Muscle layer of duodenum (tissue), 2 donors: ENCODE data around the gene PEX12.

Experiments used
- H3K27ac ChIP-seq: one replicate; pipeline ENCODE4 v1.7.0; 2013; ENCODE audit warnings: mild to moderate bottlenecking, low read length
- H3K27me3 ChIP-seq: one replicate; pipeline ENCODE4 v1.7.0; 2013; ENCODE audit warnings: low read depth, mild to moderate bottlenecking, control low read depth, low read length
- H3K36me3 ChIP-seq, 2 donors: one replicate each; pipeline ENCODE4 v1.7.0; 2013; ENCODE audit warnings: low read length in 2 of 2, control low read depth in 1 of 2, mild to moderate bottlenecking in 1 of 2; ENCODE audit not compliant: insufficient read depth in 2 of 2, control insufficient read depth in 1 of 2
- H3K4me1 ChIP-seq, 2 donors: one replicate each; pipeline ENCODE4 v1.7.0; 2013; ENCODE audit warnings: low read length in 2 of 2, mild to moderate bottlenecking in 2 of 2, control low read depth in 1 of 2, moderate library complexity in 1 of 2; ENCODE audit not compliant: insufficient read depth in 2 of 2, control insufficient read depth in 1 of 2
- H3K4me3 ChIP-seq, 2 donors: one replicate each; pipeline ENCODE4 v1.7.0; 2013; ENCODE audit warnings: low read length in 2 of 2, low read depth in 1 of 2, mild to moderate bottlenecking in 1 of 2
- H3K9me3 ChIP-seq, 2 donors: one replicate each; pipeline ENCODE4 v1.7.0; 2013; ENCODE audit warnings: low read length in 2 of 2, control low read depth in 1 of 2, mild to moderate bottlenecking in 1 of 2; ENCODE audit not compliant: control insufficient read depth in 1 of 2
- donor health status: healthy.

PEX12 gene

GRCh38 chr17:35605678-35606077 is 27.3 kb upstream of the PEX12 start:
- no peak overlapping the region for H3K4me3 ChIP-seq
- H3K4me1 ChIP-seq: no peaks in the 10 kb centered on the region
- no peak overlapping the region for H3K27ac ChIP-seq
- H3K9me3 ChIP-seq: no peaks in the 10 kb centered on the region
- H3K36me3 ChIP-seq: peaks cover 26 to 52% of the 10 kb centered on the region in 2 donors
- no peaks in the 10 kb centered on the region for H3K27me3 ChIP-seq

- Histone ChIP-seq H3K27ac (no peak overlapping the region), H3K4me1 (no peaks in the 10 kb centered on the region), H3K27me3 (no peaks in the 10 kb centered on the region), H3K36me3 (peaks cover 32 to 52% of the 10 kb centered on the region in 2 donors), H3K4me3 (no peak overlapping the region), H3K9me3 (no peaks in the 10 kb centered on the region)
Observed at GRCh38 chr17:35603674-35604073, 25.3 kb upstream of the PEX12 start.

GRCh38 chr17:35597604-35598003 is 19.2 kb upstream of the PEX12 start:
- H3K4me1 ChIP-seq: no peaks in the 10 kb centered on the region
- H3K27ac ChIP-seq: no peak overlapping the region
- H3K27me3 ChIP-seq: no peaks in the 10 kb centered on the region
- peaks cover 34 to 49% of the 10 kb centered on the region in 2 donors for H3K36me3 ChIP-seq
- H3K9me3 ChIP-seq: no peaks in the 10 kb centered on the region
- H3K4me3 ChIP-seq: no peak overlapping the region

- no peak overlapping the region for H3K4me3 ChIP-seq
- no peaks in the 10 kb centered on the region for H3K9me3 ChIP-seq
- H3K27me3 ChIP-seq: no peaks in the 10 kb centered on the region
- H3K36me3 ChIP-seq: peaks cover 33 to 45% of the 10 kb centered on the region in 2 donors
- peaks cover 0 to under 1% of the 10 kb centered on the region in 2 donors for H3K4me1 ChIP-seq
- H3K27ac ChIP-seq: no peak overlapping the region
Observed at GRCh38 chr17:35596530-35597233, 18.3 kb upstream of the PEX12 start.

GRCh38 chr17:35596072-35596471 is 17.7 kb upstream of the PEX12 start:
- Histone ChIP-seq H3K36me3 (peaks cover 33 to 39% of the 10 kb centered on the region in 2 donors), H3K27me3 (no peaks in the 10 kb centered on the region), H3K4me1 (peaks cover 0 to 6% of the 10 kb centered on the region in 2 donors), H3K27ac (no peak overlapping the region), H3K9me3 (no peaks in the 10 kb centered on the region), H3K4me3 (no peak overlapping the region)

- no peaks in the 10 kb centered on the region for H3K27me3 ChIP-seq
- peaks cover 16 to 23% of the 10 kb centered on the region in 2 donors for H3K4me1 ChIP-seq
- peak overlapping the region; percentile 99 for H3K27ac ChIP-seq
- H3K4me3 ChIP-seq: peak overlapping the region; percentile 91 to 99
- no peaks in the 10 kb centered on the region for H3K9me3 ChIP-seq
- H3K36me3 ChIP-seq: no peaks in the 10 kb centered on the region
Observed at GRCh38 chr17:35588196-35588920, 10.0 kb upstream of the PEX12 start.

- Histone ChIP-seq H3K27ac (peak within 1 kb of the TSS; percentile 99), H3K4me3 (peak within 1 kb of the TSS; percentile 91 to 99), H3K9me3 (no peaks in the 10 kb centered on the region), H3K36me3 (no peaks in the 10 kb centered on the region), H3K4me1 (peaks cover 16 to 23% of the 10 kb centered on the region in 2 donors), H3K27me3 (no peaks in the 10 kb centered on the region)
Observed at GRCh38 chr17:35587074-35587961, 8.9 kb upstream of the PEX12 start, which contains the start of gene AP2B1. TSS of gene AP2B1 (plus strand) at chr17:35587322. CDS start at chr17:35594031, 6,709 bp downstream.

GRCh38 chr17:35586569-35587073 is 8.2 kb upstream of the PEX12 start:
- peak overlapping the region; percentile 91 to 99 for H3K4me3 ChIP-seq

GRCh38 chr17:35584061-35584460 is 5.7 kb upstream of the PEX12 start:
- Histone ChIP-seq H3K27me3 (no peaks in the 10 kb centered on the region), H3K27ac (no peak overlapping the region), H3K9me3 (no peaks in the 10 kb centered on the region), H3K4me1 (peaks cover 13 to 14% of the 10 kb centered on the region in 2 donors), H3K4me3 (no peak overlapping the region), H3K36me3 (no peaks in the 10 kb centered on the region)

More at GRCh38 chr17:35586569-35587073, 8.2 kb upstream of the PEX12 start:
- Histone ChIP-seq H3K36me3 (no peaks in the 10 kb centered on the region), H3K9me3 (no peaks in the 10 kb centered on the region), H3K4me1 (peaks cover 16 to 22% of the 10 kb centered on the region in 2 donors), H3K27ac (peak overlapping the region; percentile 99), H3K27me3 (no peaks in the 10 kb centered on the region)

GRCh38 chr17:35578929-35579432 is 610 bp upstream of the PEX12 start:
- no peaks in the 10 kb centered on the region for H3K27me3 ChIP-seq
- H3K4me1 ChIP-seq: peaks cover 11 to 17% of the 10 kb centered on the region in 2 donors
- H3K27ac ChIP-seq: peak overlapping the region; percentile 93
- H3K4me3 ChIP-seq: peak overlapping the region; percentile 72 to 86
- no peaks in the 10 kb centered on the region for H3K9me3 ChIP-seq
- peaks cover 11 to 15% of the 10 kb centered on the region in 2 donors for H3K36me3 ChIP-seq
